Umbilical cord (tissue), 2 donors: ENCODE measurements around the gene RAP1GAP2. TPM values are rescaled to one million over a fixed set of nuclear protein-coding genes. Genes with fewer than 3 reads are reported as not detected.
"Not testable (repeated sequence)": the region's sequence is repeated elsewhere in the genome, so short reads cannot be mapped to it uniquely, and the experiment has no call there.

Source experiments
- DNase-seq: peaks from one replicate; pipeline ENCODE4 v3.0.0-alpha.2; 2015; ENCODE audit warnings: low spot score
- total RNA-seq: library from RNA; depleted of rRNA; stranded (reverse); fragments of >200 nt; gene quantifications from one replicate; pipeline ENCODE4 v1.2.3, GENCODE V29; 2014; ENCODE audit warnings: low replicate concordance; ENCODE audit not compliant: insufficient read depth

The RAP1GAP2 gene
- total RNA-seq, 1 donor from 2014 or later: 16.6 TPM

GRCh38 chr17:3039736-3040135 is 243.5 kb downstream of the RAP1GAP2 start:
- DNase-seq: no peak

- no peak for DNase-seq
These were observed 244.6 kb downstream of the RAP1GAP2 start for GRCh38 chr17:3040882-3041281.

- DNase-seq: no peak
These were observed 247.6 kb downstream of the RAP1GAP2 start for GRCh38 chr17:3043737-3044365.

- DNase-seq: no peak
These were observed 250.5 kb downstream of the RAP1GAP2 start for GRCh38 chr17:3046753-3047152.

- peak; percentile 99 for DNase-seq
These were observed 252.7 kb downstream of the RAP1GAP2 start for GRCh38 chr17:3048727-3049471.

- DNase-seq: no peak
These were observed 253.6 kb downstream of the RAP1GAP2 start for GRCh38 chr17:3049705-3050295.

- DNase-seq: not testable (repeated sequence)
These were observed 258.6 kb downstream of the RAP1GAP2 start for GRCh38 chr17:3054868-3055267.

- DNase-seq: not testable (repeated sequence)
These were observed 266.7 kb downstream of the RAP1GAP2 start for GRCh38 chr17:3062824-3063377.

GRCh38 chr17:3063507-3063906 is 267.3 kb downstream of the RAP1GAP2 start, which contains the start of gene OR1D5:
Gene OR1D5, minus strand, starts transcription at chr17:3063607. Its CDS starts 0 bp downstream, at chr17:3063607.
- not testable (repeated sequence) for DNase-seq

GRCh38 chr17:3065192-3065591 is 269.0 kb downstream of the RAP1GAP2 start:
- DNase-seq: peak; percentile 23

GRCh38 chr17:3073850-3074249 is 277.6 kb downstream of the RAP1GAP2 start:
- DNase-seq: not testable (repeated sequence)

Other genes starting within 250 kb of the RAP1GAP2 start
- 190 TPM for gene PAFAH1B1, start 202.8 kb upstream of the RAP1GAP2 start, total RNA-seq
- 18.3 TPM for gene CLUH, start 84.7 kb upstream of the RAP1GAP2 start, total RNA-seq
- 0.48 TPM for gene CCDC92B, start 46.8 kb upstream of the RAP1GAP2 start, total RNA-seq